Large intestine (tissue), 3 donors: ENCODE results near the gene NT5DC1. TPM values are rescaled to one million over a fixed set of nuclear protein-coding genes. Genes with fewer than 3 reads are reported as not detected.
"Not testable (repeated sequence)": the region's sequence is repeated elsewhere in the genome, so short reads cannot be mapped to it uniquely, and the experiment has no call there.

Experiments used
- DNase-seq, 2 donors: peaks; one replicate each; pipeline versions ENCODE4 v3.0.0 to v3.0.0-alpha.2; 2013
- H3K27ac ChIP-seq: one replicate; pipeline ENCODE4 v1.5.1; 2013; ENCODE audit warnings: low read length
- H3K27me3 ChIP-seq: 2 replicates; pipeline ENCODE4 v1.6.1; 2013; ENCODE audit warnings: low read length; ENCODE audit not compliant: control insufficient read depth, insufficient read depth
- H3K36me3 ChIP-seq: 2 replicates; pipeline ENCODE4 v1.6.1; 2013; ENCODE audit warnings: low read length; ENCODE audit not compliant: control insufficient read depth, insufficient read depth
- H3K4me1 ChIP-seq: one replicate; pipeline ENCODE4 v1.6.1; 2013; ENCODE audit warnings: low read length; ENCODE audit not compliant: control insufficient read depth, insufficient read depth
- H3K4me3 ChIP-seq: one replicate; pipeline ENCODE4 v1.5.1; 2013; ENCODE audit warnings: low read length
- H3K9me3 ChIP-seq: one replicate; pipeline ENCODE4 v1.6.1; 2013; ENCODE audit warnings: mild to moderate bottlenecking, low read depth, low read length, moderate library complexity; ENCODE audit not compliant: control insufficient read depth
- WGBS: methylation state at CpG from one replicate; pipeline ENCODE4 v1.1.5; 2013; ENCODE audit warnings: low lambda C conversion rate; ENCODE audit not compliant: insufficient coverage; 5-methylcytosine and 5-hydroxymethylcytosine counted together
- polyA plus RNA-seq: library from polyadenylated mRNA; unstranded; fragments of 120-200 nt; gene quantifications from one replicate; pipeline ENCODE4 v1.2.1, GENCODE V29; 2013

Gene NT5DC1
- polyA plus RNA-seq, 1 donor: 54.4 TPM

- H3K9me3 ChIP-seq: no peaks in the 10 kb centered on the region
- no peaks in the 10 kb centered on the region for H3K27me3 ChIP-seq
- no peaks in the 10 kb centered on the region for H3K4me1 ChIP-seq
- 47% methylated on average over 2 of the region's 4 CpGs for WGBS
- H3K4me3 ChIP-seq: no peak overlapping the region
- no peaks in the 10 kb centered on the region for H3K36me3 ChIP-seq
- DNase-seq: no peak
- no peak overlapping the region for H3K27ac ChIP-seq
Observed at GRCh38 chr6:116087437-116088027, 13.1 kb upstream of the NT5DC1 start.

- DNase-seq: no peak
- Histone ChIP-seq H3K9me3 (no peaks in the 10 kb centered on the region), H3K4me1 (no peaks in the 10 kb centered on the region), H3K27ac (no peak overlapping the region), H3K27me3 (no peaks in the 10 kb centered on the region), H3K36me3 (no peaks in the 10 kb centered on the region), H3K4me3 (no peak overlapping the region)
Observed at GRCh38 chr6:116088946-116089345, 11.7 kb upstream of the NT5DC1 start.

GRCh38 chr6:116090251-116090650 lies 10.4 kb upstream of the NT5DC1 start:
- Histone ChIP-seq H3K4me3 (no peak overlapping the region), H3K27ac (no peak overlapping the region), H3K4me1 (no peaks in the 10 kb centered on the region), H3K9me3 (no peaks in the 10 kb centered on the region), H3K36me3 (no peaks in the 10 kb centered on the region), H3K27me3 (no peaks in the 10 kb centered on the region)
- no peak for DNase-seq
- no CpG with 5 or more reads among the region's 2 CpGs for WGBS

- Histone ChIP-seq H3K36me3 (no peaks in the 10 kb centered on the region), H3K27ac (no peak overlapping the region), H3K27me3 (no peaks in the 10 kb centered on the region), H3K4me1 (peaks cover 3% of the 10 kb centered on the region), H3K4me3 (no peak overlapping the region), H3K9me3 (no peaks in the 10 kb centered on the region)
- WGBS: no CpG with 5 or more reads among the region's 7 CpGs
- DNase-seq: no peak
Observed at GRCh38 chr6:116094041-116094440, 6.6 kb upstream of the NT5DC1 start.

- H3K9me3 ChIP-seq, H3K36me3 ChIP-seq, H3K27me3 ChIP-seq, DNase-seq, H3K4me1 ChIP-seq, H3K27ac ChIP-seq, H3K4me3 ChIP-seq: not testable (repeated sequence)
- WGBS: 60% methylated on average over 1 of the region's 9 CpGs
Observed at GRCh38 chr6:116096048-116096759, 4.4 kb upstream of the NT5DC1 start.

GRCh38 chr6:116096979-116097816 lies 3.5 kb upstream of the NT5DC1 start:
- H3K36me3 ChIP-seq: no peaks in the 10 kb centered on the region
- H3K9me3 ChIP-seq: no peaks in the 10 kb centered on the region
- 100% methylated on average over 1 of the region's 2 CpGs for WGBS
- no peak for DNase-seq
- peaks cover 11% of the 10 kb centered on the region for H3K4me1 ChIP-seq
- no peaks in the 10 kb centered on the region for H3K27me3 ChIP-seq
- no peak overlapping the region for H3K27ac ChIP-seq
- no peak overlapping the region for H3K4me3 ChIP-seq

GRCh38 chr6:116099036-116099435 lies 1.6 kb upstream of the NT5DC1 start:
- DNase-seq: no peak
- WGBS: no CpG with 5 or more reads among the region's 1 CpG
- Histone ChIP-seq H3K4me1 (peaks cover 27% of the 10 kb centered on the region), H3K27ac (no peak overlapping the region), H3K9me3 (no peaks in the 10 kb centered on the region), H3K4me3 (no peak overlapping the region), H3K36me3 (no peaks in the 10 kb centered on the region), H3K27me3 (no peaks in the 10 kb centered on the region)

- peak overlapping the region; percentile 66 for H3K4me3 ChIP-seq
- H3K27ac ChIP-seq: peak overlapping the region; percentile 93
- no peaks in the 10 kb centered on the region for H3K9me3 ChIP-seq
- no peaks in the 10 kb centered on the region for H3K27me3 ChIP-seq
- peaks cover 47% of the 10 kb centered on the region for H3K4me1 ChIP-seq
- DNase-seq: no peak
- WGBS: no CpG with 5 or more reads among the region's 12 CpGs
- H3K36me3 ChIP-seq: no peaks in the 10 kb centered on the region
Observed at GRCh38 chr6:116101302-116101718, 657 bp downstream of the NT5DC1 start.

GRCh38 chr6:116101790-116102189 lies 1.1 kb downstream of the NT5DC1 start:
- Histone ChIP-seq H3K27ac (peak overlapping the region; percentile 93), H3K4me3 (peak overlapping the region; percentile 66), H3K36me3 (no peaks in the 10 kb centered on the region), H3K27me3 (no peaks in the 10 kb centered on the region), H3K4me1 (peaks cover 47% of the 10 kb centered on the region), H3K9me3 (no peaks in the 10 kb centered on the region)
- peak in 1 of 2 donors; percentile 11 for DNase-seq
- no CpG with 5 or more reads among the region's 2 CpGs for WGBS

- peaks cover 46% of the 10 kb centered on the region for H3K4me1 ChIP-seq
- no peaks in the 10 kb centered on the region for H3K36me3 ChIP-seq
- no peak overlapping the region for H3K27ac ChIP-seq
- H3K27me3 ChIP-seq: no peaks in the 10 kb centered on the region
- WGBS: 71% methylated on average over 1 of the region's 4 CpGs
- DNase-seq: no peak
- H3K9me3 ChIP-seq: no peaks in the 10 kb centered on the region
- no peak overlapping the region for H3K4me3 ChIP-seq
Observed at GRCh38 chr6:116102873-116103272, 2.2 kb downstream of the NT5DC1 start.
